HL-60 (cell line): Measurements from ENCODE around the gene TBX2.

ENCODE experiments used
- CTCF ChIP-seq: IDR thresholded peaks from one replicate; pipeline ENCODE4 v1.5.1; 2011; ENCODE audit warnings: low read length, control low read depth, inconsistent platforms; ENCODE audit not compliant: insufficient read depth
- GABPA ChIP-seq: IDR thresholded peaks from 2 replicates; pipeline ENCODE4 v1.6.1; 2012; ENCODE audit warnings: low read depth
- POLR2AphosphoS5 ChIP-seq: IDR thresholded peaks from 2 replicates; pipeline ENCODE4 v1.6.1; 2012; ENCODE audit warnings: low read depth
- REST ChIP-seq: IDR thresholded peaks from 2 replicates; pipeline ENCODE4 v1.6.1; 2012; ENCODE audit warnings: low read depth; ENCODE audit not compliant: insufficient replicate concordance
- SPI1 ChIP-seq: IDR thresholded peaks from 2 replicates; pipeline ENCODE4 v1.6.1; 2012; ENCODE audit warnings: low read depth, mild to moderate bottlenecking, borderline replicate concordance

- TF ChIP-seq CTCF (no peak), POLR2AphosphoS5 (no peak), REST (no peak), GABPA (no peak), SPI1 (no peak)
Measured at GRCh38 chr17:61387511-61388305, 11.9 kb upstream of the TBX2 start.
